Dendritic cell treated with granulocyte-macrophage colony-stimulating factor and Interleukin-4, amounts not matched to agents 40 ng/mL and 50 ng/mL, for 4 days (primary cell): ENCODE measurements around the gene SPAG4.

Experiments used
- H3K27ac Mint-ChIP-seq: one replicate; pipeline ENCODE4 v1.8.0; 2022; ENCODE audit warnings: mild to moderate bottlenecking, mixed read lengths
- H3K27me3 Mint-ChIP-seq: one replicate; pipeline ENCODE4 v1.8.0; 2022; ENCODE audit warnings: mild to moderate bottlenecking, mixed read lengths
- H3K36me3 Mint-ChIP-seq: one replicate; pipeline ENCODE4 v1.8.0; 2022; ENCODE audit warnings: low read depth, mixed read lengths
- H3K4me1 Mint-ChIP-seq: one replicate; pipeline ENCODE4 v1.8.0; 2022; ENCODE audit warnings: low read depth, mixed read lengths
- H3K4me3 Mint-ChIP-seq: one replicate; pipeline ENCODE4 v1.8.0; 2022; ENCODE audit warnings: mild to moderate bottlenecking, moderate library complexity, mixed read lengths
- H3K9me3 Mint-ChIP-seq: one replicate; pipeline ENCODE4 v1.8.0; 2022; ENCODE audit warnings: mixed read lengths
- intact Hi-C: fragments of 100-400 bp; cut with micrococcal nuclease; formaldehyde crosslinking; loops from one replicate; pipeline ENCODE4 v1.15.0; 2022

Gene SPAG4

GRCh38 chr20:35603695-35604448, 11.8 kb upstream of the SPAG4 start:
- Mint-ChIP-seq H3K27ac (no peak overlapping the region), H3K9me3 (no peaks in the 10 kb centered on the region), H3K4me1 (peaks cover 24% of the 10 kb centered on the region), H3K4me3 (no peak overlapping the region), H3K27me3 (peaks cover 50% of the 10 kb centered on the region), H3K36me3 (no peaks in the 10 kb centered on the region)
- intact Hi-C loops = no loop called here

GRCh38 chr20:35604449-35604747, 11.2 kb upstream of the SPAG4 start:
- H3K9me3 Mint-ChIP-seq = no peaks in the 10 kb centered on the region
- no peaks in the 10 kb centered on the region for H3K36me3 Mint-ChIP-seq
- no peak overlapping the region for H3K27ac Mint-ChIP-seq
- H3K4me3 Mint-ChIP-seq = no peak overlapping the region
- peaks cover 46% of the 10 kb centered on the region for H3K27me3 Mint-ChIP-seq
- intact Hi-C loops = no loop called here
- H3K4me1 Mint-ChIP-seq = peaks cover 24% of the 10 kb centered on the region

- H3K27me3 Mint-ChIP-seq = peaks cover 29% of the 10 kb centered on the region
Measured at GRCh38 chr20:35606127-35606526, 9.5 kb upstream of the SPAG4 start.

GRCh38 chr20:35607003-35607735, 8.5 kb upstream of the SPAG4 start:
- Mint-ChIP-seq H3K27ac (no peak overlapping the region), H3K4me1 (peaks cover 9% of the 10 kb centered on the region), H3K9me3 (no peaks in the 10 kb centered on the region), H3K27me3 (peaks cover 18% of the 10 kb centered on the region), H3K36me3 (no peaks in the 10 kb centered on the region), H3K4me3 (no peak overlapping the region)
- intact Hi-C loops = no loop called here

More at GRCh38 chr20:35606127-35606526, 9.5 kb upstream of the SPAG4 start:
- intact Hi-C loops = no loop called here
- Mint-ChIP-seq H3K4me3 (no peak overlapping the region), H3K4me1 (peaks cover 18% of the 10 kb centered on the region), H3K36me3 (no peaks in the 10 kb centered on the region), H3K9me3 (no peaks in the 10 kb centered on the region), H3K27ac (no peak overlapping the region)

- Mint-ChIP-seq H3K4me3 (no peak overlapping the region), H3K9me3 (no peaks in the 10 kb centered on the region), H3K4me1 (peaks cover 22% of the 10 kb centered on the region), H3K36me3 (no peaks in the 10 kb centered on the region), H3K27ac (no peak overlapping the region), H3K27me3 (peaks cover 7% of the 10 kb centered on the region)
- intact Hi-C loops = no loop called here
Measured at GRCh38 chr20:35610833-35611427, 4.7 kb upstream of the SPAG4 start.

GRCh38 chr20:35611482-35611881, 4.1 kb upstream of the SPAG4 start:
- intact Hi-C loops = no loop called here
- Mint-ChIP-seq H3K4me3 (no peak overlapping the region), H3K9me3 (no peaks in the 10 kb centered on the region), H3K27ac (no peak overlapping the region), H3K27me3 (peaks cover 7% of the 10 kb centered on the region), H3K36me3 (peaks cover under 1% of the 10 kb centered on the region), H3K4me1 (peaks cover 23% of the 10 kb centered on the region)

- H3K4me1 Mint-ChIP-seq = peaks cover 47% of the 10 kb centered on the region
- intact Hi-C loops = loop anchor here (1.0 to 2.0 kb wide), 3 partner anchors 48 to 156 kb away; partner anchors contain the start of genes CPNE1, ERGIC3, PHF20 and RBM12
- no peaks in the 10 kb centered on the region for H3K9me3 Mint-ChIP-seq
Measured at GRCh38 chr20:35616465-35617396, 1.1 kb downstream of the SPAG4 start.

GRCh38 chr20:35617397-35618262, 2.0 kb downstream of the SPAG4 start:
- Mint-ChIP-seq H3K27ac (peak overlapping the region; percentile 94), H3K4me3 (peak overlapping the region; percentile 89), H3K27me3 (peaks cover 49% of the 10 kb centered on the region), H3K36me3 (peaks cover 5% of the 10 kb centered on the region), H3K4me1 (peaks cover 47% of the 10 kb centered on the region), H3K9me3 (no peaks in the 10 kb centered on the region)
- intact Hi-C loops = loop anchor here (2.0 kb wide), 1 partner anchor 155 kb away; the partner anchor contains the start of gene PHF20

More at GRCh38 chr20:35616465-35617396, 1.1 kb downstream of the SPAG4 start:
- Mint-ChIP-seq H3K36me3 (peaks cover 5% of the 10 kb centered on the region), H3K4me3 (peak overlapping the region; percentile 89), H3K27me3 (peaks cover 49% of the 10 kb centered on the region), H3K27ac (peak overlapping the region; percentile 94)

- intact Hi-C loops = no loop called here
- H3K36me3 Mint-ChIP-seq = peaks cover 5% of the 10 kb centered on the region
- H3K9me3 Mint-ChIP-seq = no peaks in the 10 kb centered on the region
- H3K27me3 Mint-ChIP-seq = peaks cover 49% of the 10 kb centered on the region
- peak overlapping the region; percentile 51 for H3K4me3 Mint-ChIP-seq
- no peak overlapping the region for H3K27ac Mint-ChIP-seq
- H3K4me1 Mint-ChIP-seq = peaks cover 47% of the 10 kb centered on the region
Measured at GRCh38 chr20:35618263-35619131, 2.9 kb downstream of the SPAG4 start.

GRCh38 chr20:35619196-35620095, 3.8 kb downstream of the SPAG4 start:
- intact Hi-C loops = no loop called here

GRCh38 chr20:35620818-35621559, 5.4 kb downstream of the SPAG4 start:
- Mint-ChIP-seq H3K4me1 (peaks cover 33% of the 10 kb centered on the region), H3K27ac (no peak overlapping the region), H3K36me3 (peaks cover 26% of the 10 kb centered on the region), H3K9me3 (no peaks in the 10 kb centered on the region), H3K4me3 (no peak overlapping the region), H3K27me3 (peaks cover 42% of the 10 kb centered on the region)
- intact Hi-C loops = no loop called here

More at GRCh38 chr20:35619196-35620095, 3.8 kb downstream of the SPAG4 start:
- Mint-ChIP-seq H3K36me3 (peaks cover 10% of the 10 kb centered on the region), H3K4me1 (peaks cover 45% of the 10 kb centered on the region), H3K27ac (no peak overlapping the region), H3K4me3 (peak overlapping the region; percentile 73), H3K27me3 (peaks cover 43% of the 10 kb centered on the region), H3K9me3 (no peaks in the 10 kb centered on the region)
